ENCODE data around the gene CEP89. TPM values are rescaled to one million over a fixed set of nuclear protein-coding genes. Genes with fewer than 3 reads are reported as not detected.
"Not testable (repeated sequence)": the region's sequence is repeated elsewhere in the genome, so short reads cannot be mapped to it uniquely, and the experiment has no call there.

Gene CEP89
- total RNA-seq: 9.2 TPM
- long read RNA-seq, full-length matches to known transcripts: 5 of 17 reads
- long read RNA-seq, partial matches to known transcripts: 5 of 17 reads
- long read RNA-seq, other reads (novel, unspliced or antisense): 7 of 17 reads

GRCh38 chr19:32971715-32972540 lies at the start of gene CEP89, which contains the start of gene FAAP24:
CEP89 (minus strand) TSS chr19:32971958; CDS start chr19:32971874, 84 bp downstream.
FAAP24 (plus strand) TSS chr19:32972242; CDS start chr19:32973197, 955 bp downstream.
- intact Hi-C loops (cut with micrococcal nuclease): no loop called here
- peak; percentile 97 for DNase-seq

GRCh38 chr19:33010891-33011290 lies 39.1 kb upstream of the CEP89 start:
- ATAC-seq; intact Hi-C loops (cut with micrococcal nuclease); DNase-seq: not testable (repeated sequence)

More at GRCh38 chr19:32971715-32972540, at the start of gene CEP89, which contains the start of gene FAAP24:
- peak; percentile 99 for ATAC-seq

GRCh38 chr19:33008738-33009137 lies 37.0 kb upstream of the CEP89 start:
- no peak for ATAC-seq
- intact Hi-C loops (cut with micrococcal nuclease): no loop called here

GRCh38 chr19:33005440-33005839 lies 33.7 kb upstream of the CEP89 start:
- DNase-seq: no peak
- no peak for ATAC-seq
- intact Hi-C loops (cut with micrococcal nuclease): no loop called here

More at GRCh38 chr19:33008738-33009137, 37.0 kb upstream of the CEP89 start:
- DNase-seq: no peak

GRCh38 chr19:33003424-33004024 lies 31.8 kb upstream of the CEP89 start:
- intact Hi-C loops (cut with micrococcal nuclease); DNase-seq; ATAC-seq: not testable (repeated sequence)

GRCh38 chr19:33002126-33002865 lies 30.5 kb upstream of the CEP89 start:
- ATAC-seq; DNase-seq; intact Hi-C loops (cut with micrococcal nuclease): not testable (repeated sequence)

GRCh38 chr19:33000910-33001309 lies 29.2 kb upstream of the CEP89 start:
- DNase-seq (no peak), ATAC-seq (no peak)
- intact Hi-C loops (cut with micrococcal nuclease): no loop called here

- ATAC-seq (no peak), DNase-seq (no peak)
- intact Hi-C loops (cut with micrococcal nuclease): no loop called here
Observed at GRCh38 chr19:33000510-33000909, 28.8 kb upstream of the CEP89 start.

GRCh38 chr19:32998722-32999121 lies 27.0 kb upstream of the CEP89 start:
- intact Hi-C loops (cut with micrococcal nuclease): no loop called here
- DNase-seq (no peak), ATAC-seq (no peak)

- intact Hi-C loops (cut with micrococcal nuclease): no loop called here
- DNase-seq (no peak), ATAC-seq (no peak)
Observed at GRCh38 chr19:32997716-32998355, 26.1 kb upstream of the CEP89 start.

- DNase-seq; intact Hi-C loops (cut with micrococcal nuclease); ATAC-seq: not testable (repeated sequence)
Observed at GRCh38 chr19:32997061-32997464, 25.3 kb upstream of the CEP89 start.

GRCh38 chr19:32995966-32996365 lies 24.2 kb upstream of the CEP89 start:
- intact Hi-C loops (cut with micrococcal nuclease); DNase-seq; ATAC-seq: not testable (repeated sequence)

- intact Hi-C loops (cut with micrococcal nuclease): no loop called here
- no peak for DNase-seq
- no peak for ATAC-seq
Observed at GRCh38 chr19:32988724-32989123, 17.0 kb upstream of the CEP89 start.

GRCh38 chr19:32988254-32988653 lies 16.5 kb upstream of the CEP89 start:
- DNase-seq; ATAC-seq; intact Hi-C loops (cut with micrococcal nuclease): not testable (repeated sequence)

GRCh38 chr19:32982488-32982887 lies 10.7 kb upstream of the CEP89 start:
- intact Hi-C loops (cut with micrococcal nuclease); DNase-seq; ATAC-seq: not testable (repeated sequence)

GRCh38 chr19:32979807-32980206 lies 8.0 kb upstream of the CEP89 start:
- intact Hi-C loops (cut with micrococcal nuclease); DNase-seq; ATAC-seq: not testable (repeated sequence)

- DNase-seq; intact Hi-C loops (cut with micrococcal nuclease); ATAC-seq: not testable (repeated sequence)
Observed at GRCh38 chr19:32977813-32978212, 6.1 kb upstream of the CEP89 start.

- ATAC-seq (peak; percentile 49), DNase-seq (no peak)
- intact Hi-C loops (cut with micrococcal nuclease): no loop called here
Observed at GRCh38 chr19:32977280-32977679, 5.5 kb upstream of the CEP89 start.

All from left ventricle myocardium superior (tissue), 1 donor.